GM19467 (cell line): ENCODE data around the gene FAAP100.
"Not testable (repeated sequence)": the region's sequence is repeated elsewhere in the genome, so short reads cannot be mapped to it uniquely, and the experiment has no call there.

ENCODE experiments used
- ATAC-seq: cut with Tn5 transposase; IDR thresholded peaks from one replicate; pipeline ENCODE4 v1.9.1; 2021; ENCODE audit warnings: mild to moderate bottlenecking, moderate library complexity; ENCODE audit not compliant: unreplicated experiment

The FAAP100 gene, protein sequence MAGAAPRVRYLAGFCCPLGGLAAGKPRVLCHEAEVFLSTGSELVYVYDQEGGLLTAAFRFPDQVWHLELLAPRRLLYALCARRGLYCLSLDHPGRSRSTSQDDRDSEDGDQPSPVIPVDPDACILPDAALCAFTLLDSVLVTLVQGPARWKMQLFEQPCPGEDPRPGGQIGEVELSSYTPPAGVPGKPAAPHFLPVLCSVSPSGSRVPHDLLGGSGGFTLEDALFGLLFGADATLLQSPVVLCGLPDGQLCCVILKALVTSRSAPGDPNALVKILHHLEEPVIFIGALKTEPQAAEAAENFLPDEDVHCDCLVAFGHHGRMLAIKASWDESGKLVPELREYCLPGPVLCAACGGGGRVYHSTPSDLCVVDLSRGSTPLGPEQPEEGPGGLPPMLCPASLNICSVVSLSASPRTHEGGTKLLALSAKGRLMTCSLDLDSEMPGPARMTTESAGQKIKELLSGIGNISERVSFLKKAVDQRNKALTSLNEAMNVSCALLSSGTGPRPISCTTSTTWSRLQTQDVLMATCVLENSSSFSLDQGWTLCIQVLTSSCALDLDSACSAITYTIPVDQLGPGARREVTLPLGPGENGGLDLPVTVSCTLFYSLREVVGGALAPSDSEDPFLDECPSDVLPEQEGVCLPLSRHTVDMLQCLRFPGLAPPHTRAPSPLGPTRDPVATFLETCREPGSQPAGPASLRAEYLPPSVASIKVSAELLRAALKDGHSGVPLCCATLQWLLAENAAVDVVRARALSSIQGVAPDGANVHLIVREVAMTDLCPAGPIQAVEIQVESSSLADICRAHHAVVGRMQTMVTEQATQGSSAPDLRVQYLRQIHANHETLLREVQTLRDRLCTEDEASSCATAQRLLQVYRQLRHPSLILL

DNA sequence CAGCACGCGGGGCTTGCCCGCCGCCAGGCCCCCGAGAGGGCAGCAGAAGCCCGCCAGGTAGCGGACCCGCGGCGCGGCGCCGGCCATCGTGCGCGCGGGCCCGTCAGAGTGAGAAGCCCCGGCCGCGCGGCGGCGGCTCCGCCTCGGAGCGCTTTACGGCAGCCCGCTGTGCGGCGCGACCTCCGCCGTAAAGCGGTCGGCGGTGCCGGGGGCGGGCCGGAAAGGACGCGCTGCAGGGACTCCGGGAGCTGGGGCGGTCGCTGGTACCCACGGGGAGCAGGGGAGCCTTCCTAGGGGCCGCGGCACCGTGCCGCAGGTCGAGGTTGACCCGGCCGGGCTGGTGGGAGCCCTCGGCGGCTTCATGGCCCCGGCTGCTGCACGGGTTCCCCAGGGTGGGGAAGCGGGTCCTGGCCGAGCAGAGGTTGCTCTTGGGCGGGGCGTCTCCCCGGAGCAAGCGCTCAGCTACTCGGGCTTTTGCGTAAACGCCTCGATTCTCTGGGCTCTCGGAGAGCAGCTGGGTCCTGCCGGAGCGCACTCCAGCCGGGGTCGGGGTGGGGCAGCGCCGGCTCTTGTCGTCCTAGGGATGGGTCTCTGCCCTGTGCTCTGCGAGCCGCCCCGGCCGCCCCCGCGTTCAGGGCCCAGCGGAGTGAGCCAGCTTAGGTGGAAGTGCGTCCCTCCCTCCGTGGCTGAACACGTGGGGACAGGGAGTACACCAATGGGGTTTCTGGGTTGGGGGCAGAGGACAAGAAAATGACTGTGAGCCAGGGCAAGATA, at the start of gene FAAP100:
Gene FAAP100, minus strand, starts transcription at position 110 of the 774 bp plus-strand sequence. Its CDS starts 23 bp downstream, at position 87.
- peak; percentile 44 for ATAC-seq

DNA sequence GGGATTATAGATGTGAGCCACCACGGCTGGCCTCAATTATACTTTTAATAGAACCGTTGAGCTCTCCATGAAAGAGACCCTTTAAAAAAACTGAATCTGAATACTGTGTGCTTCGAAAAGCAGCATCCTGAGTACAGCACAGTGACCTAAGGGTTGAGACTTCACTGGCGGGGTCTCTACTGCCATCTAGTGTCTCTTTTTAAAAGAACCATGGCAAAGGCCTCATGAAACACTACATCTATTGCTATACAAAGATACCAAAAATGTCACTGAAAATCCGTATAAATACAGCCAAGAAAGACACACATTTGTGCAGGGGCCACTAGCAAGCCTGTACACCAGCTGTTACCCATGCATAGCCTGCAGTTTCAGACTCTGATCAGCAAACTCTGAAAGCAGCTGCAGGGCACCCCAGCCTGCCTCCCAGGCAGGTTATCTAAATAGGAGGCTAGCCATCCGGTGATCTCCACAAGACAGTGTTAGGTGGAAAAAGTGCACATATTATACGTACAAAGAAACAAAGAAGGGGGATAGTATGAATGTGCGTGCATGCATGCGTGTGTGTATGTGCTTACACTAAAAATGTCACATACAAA, 49.5 kb upstream of the FAAP100 start:
- ATAC-seq = no peak

DNA sequence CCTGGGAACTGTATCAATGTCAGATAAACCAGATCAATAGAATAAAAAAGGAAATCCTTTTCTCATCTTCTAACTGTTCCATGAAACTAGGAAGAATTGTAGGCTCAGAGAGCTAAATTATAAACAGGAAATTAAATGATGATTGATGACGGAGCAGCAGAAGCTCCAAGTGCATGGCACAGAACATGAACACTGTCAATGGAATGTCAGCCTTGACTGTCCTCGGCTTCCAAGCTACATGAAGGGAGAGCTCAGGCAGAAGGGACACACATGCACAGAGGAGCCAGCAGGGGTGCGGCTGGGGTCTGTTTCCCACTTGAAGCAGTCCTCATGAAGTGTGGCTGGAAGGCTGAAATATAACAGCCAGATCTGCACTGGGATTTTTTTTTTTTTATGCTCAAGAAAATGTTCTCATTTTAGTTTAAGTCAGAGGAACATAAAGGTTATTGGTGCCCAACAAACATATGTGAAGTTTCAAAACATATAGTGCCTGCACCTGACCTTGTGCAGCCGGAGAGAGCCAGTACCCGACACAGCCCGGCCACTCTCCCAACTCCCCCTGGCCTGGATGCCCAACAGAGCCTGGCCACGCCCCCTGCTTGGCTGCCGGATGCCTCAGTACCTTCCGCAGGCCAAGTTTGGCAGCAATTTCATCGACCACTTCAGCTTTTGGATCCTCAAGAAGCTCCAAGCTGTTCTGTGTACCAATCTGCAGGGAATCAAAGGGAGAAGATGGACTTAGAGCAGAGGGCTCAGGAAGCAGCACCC, 47.8 kb upstream of the FAAP100 start:
- ATAC-seq = no peak

DNA sequence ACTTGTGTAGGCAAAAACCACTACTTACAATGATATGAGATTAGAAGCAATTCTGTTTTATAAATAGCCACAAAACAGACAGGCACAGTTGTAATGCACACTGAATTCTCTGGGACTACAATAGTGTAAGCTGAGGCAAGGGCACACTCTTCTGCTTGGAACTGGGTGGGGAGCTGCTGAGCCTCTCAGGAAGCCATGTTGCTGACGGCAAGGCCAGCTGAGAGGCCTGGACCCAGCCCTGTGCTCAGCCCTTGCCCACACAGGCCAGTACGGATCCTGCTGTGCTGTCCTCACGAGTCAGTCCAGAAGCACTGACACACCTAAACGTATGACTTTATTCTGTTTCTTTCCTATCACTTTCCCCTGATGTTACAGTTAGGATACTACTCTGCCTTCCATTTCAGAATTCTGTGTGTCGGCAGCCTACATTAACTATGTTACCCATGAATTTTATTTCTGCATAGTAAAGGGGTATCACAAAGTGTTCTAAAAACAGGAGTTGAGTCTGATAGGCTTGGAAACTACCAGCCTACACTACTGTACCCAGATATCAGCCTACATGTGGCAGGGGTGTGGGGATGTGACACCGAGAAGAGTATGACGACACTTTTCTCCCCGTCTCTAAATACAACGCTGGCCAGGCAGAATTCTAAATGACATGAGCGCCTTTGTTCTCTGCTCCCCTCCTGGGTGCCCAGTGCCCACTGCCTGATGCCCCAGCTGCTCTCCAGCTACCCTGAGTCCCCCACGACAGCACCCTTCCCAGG, 41.1 kb upstream of the FAAP100 start:
- ATAC-seq = no peak

DNA sequence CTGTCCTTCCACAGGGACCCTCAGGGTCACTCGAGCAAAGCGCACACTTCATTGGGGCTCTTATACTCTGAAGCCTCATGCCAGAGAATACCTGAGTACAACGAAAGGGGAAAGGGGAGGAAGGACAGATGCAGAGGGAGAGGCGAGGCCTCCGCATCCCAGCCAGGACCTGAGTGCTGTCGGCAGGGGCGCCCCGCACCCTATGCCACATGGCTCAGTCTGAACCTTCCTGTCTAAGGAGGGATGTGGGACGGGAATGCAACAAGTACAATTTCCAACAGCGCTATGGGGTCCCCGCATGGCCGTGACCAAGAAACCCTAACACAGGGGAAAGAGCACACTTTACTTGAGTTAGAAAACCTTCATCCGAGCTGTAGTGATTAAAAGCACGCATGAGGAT, 39.8 kb upstream of the FAAP100 start:
- ATAC-seq = no peak

DNA sequence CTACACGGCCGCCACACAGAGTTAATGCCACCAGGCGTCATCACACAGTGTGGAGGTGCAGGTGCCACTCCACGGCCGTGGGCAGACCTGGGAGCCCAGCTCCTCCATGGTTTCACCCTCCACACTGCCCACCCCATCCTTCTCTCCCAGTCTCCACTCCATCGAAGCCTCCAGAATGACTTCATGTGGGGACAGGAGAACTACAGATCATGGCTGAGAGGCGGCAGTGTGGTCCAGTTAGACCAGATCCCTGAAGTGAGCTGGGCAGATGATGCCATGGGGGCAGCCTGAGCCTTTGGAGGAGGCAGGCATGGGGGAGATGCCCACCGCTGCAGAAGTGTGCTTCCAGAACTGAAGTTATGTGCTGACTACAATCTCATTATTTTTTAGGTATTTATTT, 38.0 kb upstream of the FAAP100 start:
- no peak for ATAC-seq

DNA sequence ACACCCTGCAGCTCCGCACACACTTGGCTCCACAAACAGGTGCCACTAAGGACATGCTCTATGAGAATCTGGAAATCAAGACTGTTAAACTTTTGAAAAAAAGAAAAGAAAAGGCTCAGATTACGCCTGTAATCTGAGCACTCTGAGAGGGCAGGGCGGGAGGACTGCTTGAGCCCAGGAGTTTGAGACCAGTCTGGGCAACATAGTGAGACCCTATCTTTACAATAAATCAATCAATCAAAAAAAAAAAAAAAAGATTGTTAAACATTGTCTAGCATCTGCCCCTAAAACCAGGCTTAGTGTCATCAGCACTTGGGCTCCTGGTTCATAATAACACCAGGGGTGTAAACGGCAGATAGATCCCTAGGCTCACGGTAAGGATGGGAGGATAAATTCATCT, 37.5 kb upstream of the FAAP100 start:
- no peak for ATAC-seq

DNA sequence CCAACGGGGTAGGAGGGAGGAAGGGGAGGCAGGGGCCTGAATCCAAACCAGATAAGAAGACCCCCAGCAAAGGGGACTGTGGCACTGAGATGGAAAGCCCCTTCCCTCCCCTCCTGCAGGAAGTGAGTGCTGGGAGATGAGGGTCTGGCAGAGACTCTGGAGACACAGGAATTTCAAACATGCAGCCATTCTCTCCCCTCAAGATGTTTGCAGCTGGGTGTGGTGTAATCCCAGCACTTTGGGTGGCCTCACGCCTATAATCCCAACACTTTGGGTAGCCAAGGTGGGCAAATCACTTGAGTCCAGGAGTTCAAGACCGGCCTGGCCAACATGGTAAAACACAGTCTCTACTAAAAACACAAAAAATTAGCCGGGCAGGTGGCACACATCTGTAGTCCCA, 33.9 kb upstream of the FAAP100 start:
- no peak for ATAC-seq

DNA sequence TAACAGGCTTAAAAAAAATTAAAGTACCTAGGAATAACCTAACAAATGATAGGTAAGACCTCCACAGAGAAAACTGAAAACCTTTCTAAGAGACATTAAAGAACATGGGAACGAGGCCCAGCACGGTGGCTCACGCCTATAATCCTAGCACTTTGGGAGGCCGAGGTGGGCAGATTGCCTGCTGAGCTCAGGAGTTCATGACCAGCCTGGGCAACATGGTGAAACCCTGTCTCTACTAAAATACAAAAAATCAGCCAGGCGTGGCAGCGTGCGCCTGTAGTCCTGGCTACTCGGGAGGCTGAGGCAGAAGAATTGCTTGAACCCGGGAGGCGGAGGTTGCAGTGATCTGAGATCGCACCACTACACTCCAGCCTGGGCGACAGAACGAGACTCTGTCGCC, 32.6 kb upstream of the FAAP100 start:
- ATAC-seq = not testable (repeated sequence)

DNA sequence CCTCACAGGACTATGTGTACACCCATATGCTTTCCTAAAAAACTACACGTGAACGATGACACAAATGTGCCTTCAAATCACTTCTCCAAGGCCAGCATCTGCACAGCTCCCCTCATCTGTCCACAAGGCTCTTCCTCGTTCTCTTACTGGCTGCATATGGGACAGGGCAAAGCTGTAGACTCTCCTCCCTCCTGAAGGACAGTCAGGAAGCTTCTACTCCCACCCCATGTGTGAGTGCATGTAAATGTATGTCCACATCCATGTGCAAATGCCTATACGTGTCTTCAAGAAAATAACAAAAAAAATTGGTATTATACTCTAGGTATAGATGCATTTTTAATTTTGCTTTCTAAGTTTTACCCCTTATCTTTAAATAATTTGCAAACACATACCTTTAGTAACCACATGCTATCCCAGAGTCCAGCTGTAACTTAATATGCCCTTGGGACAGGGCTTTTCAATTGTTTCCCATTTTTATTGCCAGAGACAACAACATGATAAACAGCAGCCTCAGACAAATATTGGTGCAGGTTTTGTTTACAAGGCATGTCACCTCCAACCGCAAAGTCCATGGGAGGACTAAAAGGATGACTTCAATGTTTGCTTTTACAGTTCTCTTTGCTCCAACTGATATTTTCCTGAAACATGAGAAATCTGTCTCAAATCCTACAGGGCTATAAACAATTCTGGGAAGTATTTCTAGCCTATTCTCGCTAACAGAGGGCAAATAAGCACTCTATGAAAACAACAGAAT, 31.6 kb upstream of the FAAP100 start:
- ATAC-seq = no peak

DNA sequence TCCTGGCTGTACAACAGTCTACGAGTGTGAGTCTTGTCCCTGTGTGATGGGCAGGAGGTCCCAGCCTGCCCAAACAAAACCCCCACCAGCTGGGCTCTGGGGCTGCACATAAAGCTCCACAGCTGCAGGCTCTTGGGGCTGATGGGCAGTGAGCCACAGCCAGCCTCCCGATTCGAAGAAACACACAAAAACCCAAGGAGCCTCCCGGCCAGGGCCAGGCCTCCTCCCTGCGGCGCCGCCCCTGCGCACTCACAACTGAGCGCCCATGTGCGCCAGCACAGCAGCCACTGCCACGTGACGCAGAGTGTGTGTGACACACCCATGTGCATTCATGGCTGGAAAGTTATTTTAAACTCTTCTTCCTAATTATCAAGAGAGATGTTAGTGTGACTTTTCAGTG, 30.6 kb upstream of the FAAP100 start:
- no peak for ATAC-seq

DNA sequence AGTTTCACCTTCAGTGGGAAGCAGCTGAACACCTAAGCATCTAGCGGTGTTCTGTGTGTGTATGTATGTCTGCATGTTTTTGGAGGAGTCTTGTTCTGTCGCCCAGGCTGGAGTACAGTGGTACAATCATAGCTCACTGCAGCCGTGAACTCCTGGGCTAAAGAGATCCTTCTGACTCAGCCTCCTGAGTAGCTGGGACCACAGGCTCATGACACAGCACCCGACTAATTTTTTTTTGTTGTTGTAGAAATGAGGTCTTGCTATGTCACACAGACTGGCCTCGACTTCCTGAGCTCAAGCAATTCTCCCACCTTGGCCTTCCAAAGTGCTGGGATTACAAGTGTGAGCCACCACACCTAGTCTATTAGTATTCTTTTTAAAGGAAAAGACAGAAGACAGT, 30.2 kb upstream of the FAAP100 start:
- ATAC-seq = no peak

DNA sequence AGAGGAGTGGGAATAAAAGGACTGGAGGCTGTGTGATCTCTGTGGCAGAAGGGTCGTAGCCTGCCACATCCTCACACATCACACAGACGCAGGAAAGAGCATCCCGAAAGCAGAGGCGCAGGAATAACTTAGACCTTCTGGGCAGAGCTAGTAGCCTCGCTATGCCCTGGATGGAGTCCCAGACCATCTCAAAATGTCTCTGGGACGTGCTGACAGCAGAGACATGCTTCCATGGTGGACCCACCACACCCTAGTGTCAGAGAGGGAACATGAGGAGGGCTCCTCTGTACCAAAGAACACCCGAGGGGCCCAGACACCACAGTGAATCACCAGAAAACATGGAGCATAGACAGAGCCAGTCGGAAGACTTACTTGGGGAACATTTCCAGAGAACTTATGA, 29.6 kb upstream of the FAAP100 start:
- ATAC-seq = no peak

DNA sequence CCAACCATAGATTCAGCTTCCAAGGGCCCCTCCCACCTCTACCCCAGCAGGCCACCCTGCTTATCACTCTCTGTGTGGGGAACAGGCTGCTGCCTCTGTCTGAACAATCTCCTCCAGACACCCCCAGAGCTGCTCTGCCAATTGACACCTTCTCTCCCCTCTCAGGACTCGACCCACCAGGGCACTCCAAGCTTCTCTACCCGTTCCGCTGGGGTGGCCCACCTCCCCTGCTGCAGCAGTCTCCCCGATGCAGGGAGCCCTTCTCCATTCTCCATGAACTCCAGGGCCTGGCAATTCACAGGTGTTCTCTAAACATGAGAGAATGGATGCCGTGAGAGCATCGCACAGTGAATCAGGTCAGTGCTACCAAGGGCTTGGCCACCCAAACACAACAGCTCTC, 28.3 kb upstream of the FAAP100 start:
- no peak for ATAC-seq

DNA sequence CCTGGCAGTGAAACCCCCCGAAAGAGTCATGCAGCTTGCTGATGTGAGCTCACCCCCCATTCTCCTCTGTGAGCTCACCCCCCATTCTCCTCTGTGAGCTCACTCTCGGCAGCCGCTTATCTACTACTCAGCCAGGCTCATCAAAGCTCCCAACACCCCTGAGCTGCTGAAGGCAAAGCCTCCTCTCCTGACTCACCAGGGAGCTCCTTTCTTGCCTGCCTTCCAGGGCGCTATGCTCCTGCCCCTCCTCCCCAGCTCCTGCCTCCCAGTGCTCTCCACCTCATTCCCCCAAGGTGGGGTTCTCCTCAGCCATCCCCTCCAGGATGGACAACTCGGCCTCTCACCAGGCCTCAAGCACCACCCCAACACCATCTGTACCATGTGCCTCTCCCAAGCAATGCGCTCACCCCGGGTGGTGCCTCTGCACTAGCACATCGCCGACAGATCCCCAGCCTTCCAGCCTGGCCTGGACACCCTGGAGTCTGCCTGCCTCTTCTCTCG, 27.7 kb upstream of the FAAP100 start:
- no peak for ATAC-seq

DNA sequence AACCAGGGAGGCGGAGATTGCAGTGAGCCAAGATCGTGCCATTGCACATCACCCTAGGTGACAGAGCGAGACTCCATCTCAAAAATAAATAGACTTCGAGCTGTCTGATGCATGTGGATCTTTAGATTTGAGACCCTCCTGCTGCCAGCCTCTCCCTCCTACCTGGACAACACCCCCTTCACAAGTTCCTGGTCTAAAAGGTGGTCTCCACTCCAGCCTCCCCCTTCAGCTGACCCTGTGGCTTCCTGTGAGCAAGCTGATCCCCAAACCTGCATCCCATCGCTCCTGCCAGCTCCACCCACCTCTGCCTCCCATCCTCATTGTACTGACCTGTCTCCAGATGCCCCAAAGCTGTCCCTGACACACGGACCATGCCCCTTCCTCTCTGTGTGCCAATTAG, 27.1 kb upstream of the FAAP100 start:
- no peak for ATAC-seq

DNA sequence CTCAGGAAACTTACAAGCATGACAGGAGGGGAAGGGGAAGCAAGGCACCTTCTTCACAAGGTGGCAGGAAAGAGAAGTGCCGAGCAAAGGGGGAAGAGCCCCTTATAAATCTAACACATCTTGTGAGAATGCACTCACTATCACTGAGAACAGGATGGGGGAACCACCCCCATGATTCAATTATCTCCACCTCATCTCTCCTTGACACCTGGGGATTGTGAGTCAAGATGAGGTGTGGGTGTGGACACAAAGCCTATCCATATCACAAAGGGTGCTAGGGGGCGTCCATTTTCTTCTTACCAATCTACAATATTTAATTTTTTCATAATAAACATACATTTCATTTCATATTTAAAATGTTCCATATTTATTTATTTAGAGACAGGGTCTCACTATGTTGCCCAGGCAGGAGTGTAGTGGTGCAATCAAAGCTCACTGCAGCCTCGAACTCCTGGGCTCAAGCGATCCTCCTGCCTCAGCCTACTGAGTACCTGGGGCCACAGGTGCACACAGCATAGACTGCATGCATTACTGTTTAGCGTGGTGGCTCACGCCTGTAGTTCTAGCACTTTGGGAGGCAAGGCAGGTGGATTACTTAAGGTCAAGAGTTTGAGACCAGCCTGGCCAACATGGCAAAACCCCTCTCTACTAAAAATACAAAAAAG, 26.5 kb upstream of the FAAP100 start:
- no peak for ATAC-seq

DNA sequence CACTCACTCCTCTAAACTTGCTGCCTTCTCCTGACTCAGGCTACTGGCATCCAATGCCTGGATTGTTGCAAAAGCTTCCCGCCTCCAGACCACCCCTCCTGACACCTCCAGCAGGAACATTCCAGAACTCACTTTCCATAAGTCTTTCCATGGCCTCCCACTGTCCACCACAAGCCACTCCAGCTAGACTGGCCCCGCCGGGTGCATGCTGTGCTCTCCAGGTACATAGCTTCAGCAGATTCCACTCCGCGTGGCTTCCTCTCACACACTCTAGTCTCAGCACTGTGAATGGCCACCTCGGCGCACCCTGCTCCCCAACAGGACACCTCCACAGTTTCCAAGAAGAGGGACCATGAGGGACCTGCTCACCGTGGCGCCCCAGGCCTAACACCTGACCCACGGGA, 25.9 kb upstream of the FAAP100 start:
- ATAC-seq = no peak
